NCI-H226 (cell line): ENCODE results near the gene VAV1.
"Not testable (repeated sequence)": the region's sequence is repeated elsewhere in the genome, so short reads cannot be mapped to it uniquely, and the experiment has no call there.

ENCODE experiments used
- DNase-seq: peaks from one replicate; pipeline ENCODE4 v3.0.0-alpha.2; 2015

VAV1 gene

GRCh38 chr19:6820237-6820636, 47.7 kb downstream of the VAV1 start:
- DNase-seq: no peak

- DNase-seq: no peak
These were observed 49.3 kb downstream of the VAV1 start for GRCh38 chr19:6821639-6822310.

- DNase-seq: no peak
These were observed 49.8 kb downstream of the VAV1 start for GRCh38 chr19:6822311-6822670.

GRCh38 chr19:6825076-6825774, 52.7 kb downstream of the VAV1 start:
- no peak for DNase-seq

DNA sequence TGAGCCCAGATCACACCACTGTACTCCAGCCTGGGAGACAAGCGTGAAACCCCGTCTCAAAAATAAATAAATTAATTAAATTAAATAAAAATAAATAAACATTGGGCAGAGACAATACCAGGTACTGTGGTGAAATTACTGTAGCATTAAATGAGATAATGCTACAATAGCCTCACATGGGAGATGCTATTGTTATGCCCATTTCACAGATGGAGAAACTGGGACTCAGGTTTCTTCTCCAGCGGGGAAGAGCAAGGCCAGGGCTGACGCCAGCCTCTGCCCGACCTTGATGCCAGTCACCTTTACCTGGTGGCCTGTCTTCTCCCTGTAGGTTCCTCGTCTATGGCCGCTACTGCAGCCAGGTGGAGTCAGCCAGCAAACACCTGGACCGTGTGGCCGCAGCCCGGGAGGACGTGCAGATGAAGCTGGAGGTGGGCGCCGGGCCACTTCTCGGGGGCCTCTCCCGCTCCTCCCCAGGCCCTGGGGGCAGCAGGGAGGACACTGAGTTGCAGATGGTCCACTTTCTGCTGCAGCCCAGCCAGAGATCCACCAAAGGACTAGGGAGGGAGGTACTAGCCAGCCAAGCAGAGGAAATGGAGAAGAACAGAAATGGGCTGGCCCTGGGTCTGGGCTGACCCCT, 53.9 kb downstream of the VAV1 start:
- DNase-seq: no peak

- peak; percentile 98 for DNase-seq
These were observed 55.8 kb downstream of the VAV1 start for GRCh38 chr19:6828306-6828697.

DNA sequence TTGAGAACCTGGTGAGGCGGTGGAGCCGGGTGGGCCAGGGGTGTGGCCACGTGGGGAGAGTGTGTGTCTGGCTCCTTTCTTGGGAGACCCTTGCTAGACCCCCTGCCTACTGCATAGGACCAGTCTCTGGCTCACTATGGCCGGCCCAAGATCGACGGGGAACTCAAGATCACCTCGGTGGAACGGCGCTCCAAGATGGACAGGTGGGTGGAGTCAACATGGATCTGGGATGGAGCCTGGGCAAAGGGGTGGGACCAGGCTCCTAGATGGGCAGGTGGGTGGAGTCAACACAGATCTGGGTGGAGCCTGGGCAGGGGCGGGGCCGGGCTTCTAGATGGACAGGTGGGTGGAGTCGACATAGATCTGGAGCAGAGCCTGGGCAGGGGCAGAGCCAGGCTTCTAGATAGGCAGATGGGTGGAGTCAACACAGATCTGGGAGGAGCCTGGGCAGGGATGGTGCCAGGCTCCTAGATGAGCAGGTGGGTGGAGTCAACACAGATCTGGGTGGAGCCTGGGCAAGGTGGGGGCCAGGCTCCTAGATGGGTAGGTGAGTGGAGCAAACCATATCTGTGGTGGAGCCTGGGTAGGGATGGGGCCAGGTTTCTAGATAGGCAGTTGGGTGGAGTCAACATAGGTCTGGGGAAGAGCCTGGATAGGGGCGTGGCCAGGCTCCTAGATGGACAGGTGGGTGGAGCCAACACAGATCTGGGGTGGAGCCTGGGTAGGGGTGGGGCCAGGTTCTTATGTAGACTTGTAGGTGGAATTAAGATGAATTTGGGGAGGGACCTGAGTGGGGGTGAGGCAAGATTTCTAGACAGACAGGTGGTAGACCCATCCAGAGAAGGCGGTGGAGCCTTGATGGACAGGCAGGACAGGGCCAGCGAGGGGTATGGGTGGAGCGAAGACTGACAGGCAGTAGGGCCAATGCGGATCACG, 56.5 kb downstream of the VAV1 start:
- DNase-seq: peak; percentile 90

GRCh38 chr19:6829829-6830228, 57.3 kb downstream of the VAV1 start:
- DNase-seq: not testable (repeated sequence)

DNA sequence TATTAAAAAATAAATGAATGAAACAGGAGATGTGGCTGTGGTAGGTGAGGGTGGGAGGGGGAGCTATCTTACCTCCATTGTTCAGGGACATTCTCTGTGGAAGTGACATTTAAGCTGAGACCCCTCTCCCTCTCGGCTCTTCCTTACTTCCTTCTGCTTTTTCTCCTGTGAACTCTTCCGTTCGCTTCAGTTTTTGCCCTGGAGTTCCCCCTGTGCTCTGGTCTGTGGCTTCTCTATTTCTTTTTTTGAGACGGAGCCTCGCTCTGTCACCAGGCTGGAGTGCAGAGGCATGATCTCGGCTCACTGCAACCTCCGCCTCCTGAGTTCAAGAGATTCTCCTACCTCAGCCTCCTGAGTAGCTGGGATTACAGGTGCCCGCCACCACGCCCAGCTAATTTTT, 58.6 kb downstream of the VAV1 start:
- DNase-seq: not testable (repeated sequence)

DNA sequence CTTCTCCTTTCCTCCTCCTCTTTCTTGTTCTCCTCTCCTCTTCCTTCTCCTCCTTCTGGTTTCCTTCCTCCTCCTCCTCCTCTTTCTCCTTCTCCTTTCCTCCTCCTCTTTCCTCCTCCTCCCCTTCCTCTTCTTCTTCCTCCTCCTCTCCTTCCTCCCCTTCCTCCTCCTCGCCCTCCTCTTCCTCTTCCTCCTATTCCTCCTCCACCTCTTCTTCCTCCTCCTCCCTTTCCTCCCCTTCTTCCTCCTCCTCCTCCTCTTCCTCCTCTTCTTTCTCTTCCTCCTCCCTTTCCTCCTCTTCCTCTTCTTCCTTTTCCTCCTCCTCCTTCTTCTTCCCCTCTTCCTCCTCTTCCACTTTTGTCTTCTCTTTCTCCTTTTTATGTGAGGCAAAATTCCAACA, 59.9 kb downstream of the VAV1 start:
- no peak for DNase-seq

DNA sequence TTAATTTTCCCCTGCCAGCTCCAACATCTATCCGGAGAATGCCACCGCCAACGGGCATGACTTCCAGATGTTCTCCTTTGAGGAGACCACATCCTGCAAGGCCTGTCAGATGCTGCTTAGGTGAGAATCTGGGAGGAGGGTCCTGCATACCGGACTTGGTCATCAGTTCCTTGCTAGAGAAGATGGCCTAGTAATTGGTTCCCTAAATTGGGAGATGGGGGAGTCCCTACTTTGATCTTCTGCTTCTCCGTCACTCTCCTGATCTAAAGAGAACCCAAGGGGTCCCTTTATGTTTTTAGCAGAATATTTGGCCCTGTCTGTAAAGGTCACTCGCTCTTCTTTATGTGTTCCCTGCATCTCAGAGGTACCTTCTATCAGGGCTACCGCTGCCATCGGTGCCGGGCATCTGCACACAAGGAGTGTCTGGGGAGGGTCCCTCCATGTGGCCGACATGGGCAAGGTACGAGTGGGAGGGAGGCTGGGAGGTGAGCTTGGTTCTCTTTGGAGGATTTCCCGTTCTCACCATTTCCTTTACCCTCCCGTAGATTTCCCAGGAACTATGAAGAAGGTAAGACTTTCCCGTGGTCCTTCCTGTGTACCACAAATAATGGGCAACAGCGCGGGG, 60.8 kb downstream of the VAV1 start:
- DNase-seq: no peak

GRCh38 chr19:6834433-6834832, 61.9 kb downstream of the VAV1 start:
- DNase-seq: no peak

DNA sequence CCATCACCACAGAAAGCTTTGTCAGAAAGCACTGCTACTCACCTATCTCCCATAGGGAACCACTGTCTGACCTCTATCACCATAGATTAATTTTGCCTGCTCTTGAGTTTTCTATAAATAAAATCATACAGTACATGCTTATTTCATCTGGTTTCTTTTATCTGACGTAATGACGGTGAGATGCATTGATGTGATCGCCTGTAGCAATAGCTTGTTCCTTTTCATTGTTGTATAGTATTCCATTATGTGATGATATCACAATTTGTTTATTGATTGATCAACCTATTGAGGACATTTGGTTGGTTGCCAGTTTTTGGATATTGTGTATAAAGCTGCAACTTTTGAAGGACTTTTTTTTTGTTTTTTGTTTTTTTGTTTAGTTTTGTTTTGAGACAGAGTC, 63.0 kb downstream of the VAV1 start:
- DNase-seq: no peak

GRCh38 chr19:6837525-6837924, 65.0 kb downstream of the VAV1 start:
- no peak for DNase-seq

DNA sequence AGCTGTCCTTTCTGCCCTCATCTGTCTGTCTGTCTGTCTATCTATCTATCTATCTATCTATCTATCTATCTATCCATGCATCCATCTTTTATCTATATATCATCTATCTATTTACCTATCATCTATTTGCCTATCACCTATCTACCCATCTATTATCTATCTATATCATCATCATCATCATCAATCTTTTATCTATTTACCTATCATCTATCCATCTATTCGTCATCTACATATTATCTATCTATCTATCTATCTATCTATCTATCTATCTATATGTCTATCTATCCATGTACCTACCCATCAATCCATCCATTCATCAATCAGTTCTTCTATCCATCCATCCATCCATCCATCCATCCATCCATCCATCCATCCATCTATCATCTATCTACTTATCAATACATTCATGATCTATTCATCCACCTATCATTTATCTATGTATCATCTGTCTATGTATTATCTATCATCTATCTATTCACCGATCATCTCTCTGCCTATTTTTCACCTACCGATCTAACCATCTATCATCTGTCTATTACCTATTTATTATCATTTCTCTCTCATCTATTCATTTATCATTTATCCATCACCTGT, 65.7 kb downstream of the VAV1 start:
- no peak for DNase-seq

DNA sequence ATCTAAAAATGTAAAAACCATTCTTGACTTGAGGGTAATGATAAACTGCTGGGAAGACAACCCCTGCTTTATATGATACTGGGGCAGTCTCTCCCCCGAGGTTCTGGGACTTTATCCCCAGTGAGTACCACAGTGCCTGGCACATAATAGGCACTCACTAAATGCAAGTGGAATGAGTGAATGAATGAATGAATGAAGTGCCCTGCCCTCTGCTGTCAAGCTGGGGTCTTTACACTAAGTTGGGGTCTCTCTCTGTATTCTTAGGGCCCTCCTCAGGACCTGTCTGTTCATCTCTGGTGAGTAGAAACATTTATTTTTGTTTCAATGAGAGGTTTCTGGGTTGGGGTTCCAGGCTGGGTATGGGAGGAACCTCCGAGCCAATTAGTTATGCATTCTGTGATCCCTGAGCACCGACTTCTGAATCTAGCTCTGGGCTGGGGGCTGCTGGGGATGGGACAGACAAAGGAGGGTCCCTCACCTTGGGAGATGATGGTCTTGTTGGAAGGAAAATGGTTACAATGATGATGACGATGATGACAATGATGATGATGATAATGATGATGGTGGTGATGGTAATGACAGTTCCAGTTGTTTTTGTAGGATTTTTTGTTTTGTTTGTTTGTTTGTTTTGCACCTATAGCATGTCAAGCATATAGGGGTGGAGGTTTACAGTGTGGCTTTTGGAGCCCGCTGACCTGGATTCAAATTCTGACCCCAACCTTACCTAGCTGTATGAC, 70.5 kb downstream of the VAV1 start:
- DNase-seq: no peak

- no peak for DNase-seq
These were observed 75.3 kb downstream of the VAV1 start for GRCh38 chr19:6847828-6848200.

- no peak for DNase-seq
These were observed 76.5 kb downstream of the VAV1 start for GRCh38 chr19:6848986-6849385.

DNA sequence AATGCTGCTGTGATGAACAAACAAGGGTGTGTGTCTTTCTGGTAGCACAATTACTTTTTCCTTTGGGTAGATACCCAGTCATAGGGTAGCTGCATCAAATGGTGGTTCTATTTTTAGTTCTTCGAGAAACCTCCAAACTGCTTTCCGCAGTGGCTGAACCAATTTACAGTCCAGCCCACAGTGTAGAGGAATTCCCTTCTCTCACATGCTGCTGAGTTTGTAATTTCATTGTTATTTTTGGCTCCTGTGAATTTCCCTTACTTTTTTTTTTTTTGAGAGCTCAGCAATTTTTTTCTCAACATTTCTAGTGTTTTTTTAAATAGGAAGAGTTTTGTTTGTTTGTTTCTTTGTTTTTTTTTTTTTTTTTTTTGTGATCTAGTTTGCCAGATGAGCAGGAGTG, 77.4 kb downstream of the VAV1 start:
- DNase-seq: no peak

GRCh38 chr19:6851359-6851758, 78.9 kb downstream of the VAV1 start:
- no peak for DNase-seq

GRCh38 chr19:6852001-6852400, 79.5 kb downstream of the VAV1 start:
- DNase-seq: no peak

DNA sequence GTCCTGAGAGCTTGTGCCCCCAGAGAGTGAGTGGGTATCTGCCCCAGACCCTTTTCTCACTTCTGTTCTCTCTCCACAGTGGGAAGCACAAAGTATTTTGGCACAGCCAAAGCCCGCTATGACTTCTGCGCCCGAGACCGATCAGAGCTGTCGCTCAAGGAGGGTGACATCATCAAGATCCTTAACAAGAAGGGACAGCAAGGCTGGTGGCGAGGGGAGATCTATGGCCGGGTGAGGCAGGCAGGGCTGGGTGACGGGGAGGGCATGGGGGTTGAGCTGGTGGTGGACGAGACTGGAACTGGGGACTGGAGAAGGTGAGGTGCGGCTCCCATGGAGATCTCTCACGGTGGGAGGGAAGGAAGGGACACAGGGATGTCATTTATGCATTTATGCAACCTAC, 81.4 kb downstream of the VAV1 start:
- DNase-seq: no peak
